CD14-positive monocyte (primary cell): Measurements from ENCODE around the gene LENG1. TPM values are rescaled to one million over a fixed set of nuclear protein-coding genes. Genes with fewer than 3 reads are reported as not detected.
"Not testable (repeated sequence)": the region's sequence is repeated elsewhere in the genome, so short reads cannot be mapped to it uniquely, and the experiment has no call there.

Source experiments
- DNase-seq, 3 donors: peaks; one replicate each; pipeline ENCODE4 v3.0.0-alpha.2; 2011 to 2022
- H2AFZ ChIP-seq: 2 replicates; pipeline ENCODE4 v1.6.0; 2012; ENCODE audit warnings: mild to moderate bottlenecking, low read depth, low read length, inconsistent platforms; ENCODE audit not compliant: insufficient read depth, poor library complexity, severe bottlenecking
- H3K27ac ChIP-seq, 2 donors: 1 replicate in 1 of 2; 2 replicates in 1 of 2; pipeline ENCODE4 v1.5.1; 2012 to 2013; ENCODE audit warnings: low read length in 2 of 2, control low read depth in 1 of 2, inconsistent platforms in 1 of 2, low read depth in 1 of 2, mild to moderate bottlenecking in 1 of 2
- H3K27me3 ChIP-seq, 2 donors: one replicate each; pipeline versions ENCODE4 v1.6.0 to v1.6.1; 2011 to 2013; ENCODE audit warnings: low read length in 2 of 2; ENCODE audit not compliant: control insufficient read depth in 2 of 2, insufficient read depth in 2 of 2
- H3K36me3 ChIP-seq, 2 donors: replicated peaks in 1 of 2; 1 replicate in 1 of 2; 2 replicates in 1 of 2; pipeline versions ENCODE4 v1.5.1 to v1.6.1; 2012 to 2013; ENCODE audit warnings: low read length in 2 of 2, control low read depth in 1 of 2, inconsistent platforms in 1 of 2, mild to moderate bottlenecking in 1 of 2; ENCODE audit not compliant: insufficient read depth in 2 of 2, control insufficient read depth in 1 of 2
- H3K4me1 ChIP-seq, 2 donors: 1 replicate in 1 of 2; 2 replicates in 1 of 2; pipeline versions ENCODE4 v1.5.1 to v1.6.1; 2012 to 2013; ENCODE audit warnings: low read length in 2 of 2, control low read depth in 1 of 2, inconsistent platforms in 1 of 2, mild to moderate bottlenecking in 1 of 2, moderate library complexity in 1 of 2; ENCODE audit not compliant: insufficient read depth in 2 of 2, control insufficient read depth in 1 of 2
- H3K4me2 ChIP-seq: replicated peaks from 2 replicates; pipeline ENCODE3; 2012; ENCODE audit warnings: low read length, moderate library complexity, mild to moderate bottlenecking; ENCODE audit not compliant: poor library complexity, severe bottlenecking; ENCODE audit errors: extremely low read depth
- H3K4me3 ChIP-seq, 3 experiments: fragments of 200-600 bp in 1 of 3; sonication (generic) in 1 of 3; replicated peaks in 1 of 3; 1 replicate in 2 of 3; 2 replicates in 1 of 3; pipeline ENCODE4 v1.5.1; 2011 to 2013; ENCODE audit warnings: low read length in 3 of 3, mild to moderate bottlenecking in 3 of 3, control low read depth in 2 of 3, low read depth in 2 of 3, inconsistent platforms in 1 of 3, moderate library complexity in 1 of 3
- H3K79me2 ChIP-seq: 2 replicates; pipeline ENCODE4 v1.6.0; 2012; ENCODE audit warnings: mild to moderate bottlenecking, control low read depth, inconsistent platforms, low read length, moderate library complexity; ENCODE audit not compliant: insufficient read depth
- H3K9ac ChIP-seq: 2 replicates; pipeline ENCODE4 v1.6.0; 2017; ENCODE audit warnings: low read length, mild to moderate bottlenecking; ENCODE audit not compliant: insufficient read depth, poor library complexity, severe bottlenecking
- H3K9me3 ChIP-seq, 2 donors: replicated peaks in 1 of 2; 1 replicate in 1 of 2; 2 replicates in 1 of 2; pipeline versions ENCODE4 v1.5.1 to v1.6.1; 2012 to 2013; ENCODE audit warnings: low read length in 2 of 2, control low read depth in 1 of 2; ENCODE audit not compliant: control insufficient read depth in 1 of 2, insufficient read depth in 1 of 2
- H4K20me1 ChIP-seq: 2 replicates; pipeline ENCODE4 v1.6.0; 2012; ENCODE audit warnings: mild to moderate bottlenecking, low read length, control low read depth, moderate library complexity; ENCODE audit not compliant: insufficient read depth
- H3K27ac Mint-ChIP-seq, 7 donors: one replicate each; pipeline ENCODE4 v1.8.0; 2020; ENCODE audit warnings: mild to moderate bottlenecking in 7 of 7, mixed read lengths in 7 of 7, moderate library complexity in 6 of 7, inconsistent platforms in 2 of 7
- H3K27me3 Mint-ChIP-seq, 3 donors: one replicate each; pipeline ENCODE4 v1.8.0; 2021 to 2022; ENCODE audit warnings: low read depth in 3 of 3, mild to moderate bottlenecking in 3 of 3, mixed read lengths in 3 of 3, moderate library complexity in 3 of 3, inconsistent platforms in 1 of 3
- H3K36me3 Mint-ChIP-seq, 2 donors: one replicate each; pipeline ENCODE4 v1.8.0; 2020; ENCODE audit warnings: mixed read lengths in 2 of 2, inconsistent platforms in 1 of 2, mild to moderate bottlenecking in 1 of 2
- H3K4me1 Mint-ChIP-seq: one replicate; pipeline ENCODE4 v1.8.0; 2020; ENCODE audit warnings: mild to moderate bottlenecking, mixed read lengths
- H3K4me3 Mint-ChIP-seq, 2 donors: one replicate each; pipeline ENCODE4 v1.8.0; 2020; ENCODE audit warnings: mild to moderate bottlenecking in 2 of 2, mixed read lengths in 2 of 2, moderate library complexity in 1 of 2
- H3K9me3 Mint-ChIP-seq, 7 donors: one replicate each; pipeline ENCODE4 v1.8.0; 2020 to 2022; ENCODE audit warnings: mixed read lengths in 7 of 7, mild to moderate bottlenecking in 6 of 7, moderate library complexity in 6 of 7, inconsistent platforms in 2 of 7
- WGBS: methylation state at CpG from one replicate; pipeline ENCODE4 v1.1.5; 2013; ENCODE audit warnings: missing lambda C conversion rate; ENCODE audit not compliant: insufficient coverage; 5-methylcytosine and 5-hydroxymethylcytosine counted together
- intact Hi-C, 2 donors: fragments of 100-400 bp; cut with micrococcal nuclease; formaldehyde crosslinking; loops; one replicate each; pipeline versions ENCODE4 v1.15.0 to v1.15.1; 2023
- polyA plus RNA-seq, 3 donors: library from polyadenylated mRNA; depleted of rRNA in 1 of 3; unstranded in 2 of 3; stranded (reverse) in 1 of 3; fragments of 300-500 nt in 2 of 3; fragments of >200 nt in 1 of 3; fragmentation: Illumina TruSeq in 2 of 3; gene quantifications; 1 replicate in 2 of 3; 2 replicates in 1 of 3; pipeline ENCODE4 v1.2.3, GENCODE V29; 2012 to 2021
- TF ChIP-seq, protein P1 (sequence below): fragments of 200-600 bp; IDR thresholded peaks from one replicate; pipeline ENCODE4 v1.8.0; 2022; ENCODE audit warnings: antibody characterized with exemption, mild to moderate bottlenecking

Gene LENG1
- polyA plus RNA-seq, 3 donors: 3.4 to 5.4 (median 4.2) TPM

DNA sequence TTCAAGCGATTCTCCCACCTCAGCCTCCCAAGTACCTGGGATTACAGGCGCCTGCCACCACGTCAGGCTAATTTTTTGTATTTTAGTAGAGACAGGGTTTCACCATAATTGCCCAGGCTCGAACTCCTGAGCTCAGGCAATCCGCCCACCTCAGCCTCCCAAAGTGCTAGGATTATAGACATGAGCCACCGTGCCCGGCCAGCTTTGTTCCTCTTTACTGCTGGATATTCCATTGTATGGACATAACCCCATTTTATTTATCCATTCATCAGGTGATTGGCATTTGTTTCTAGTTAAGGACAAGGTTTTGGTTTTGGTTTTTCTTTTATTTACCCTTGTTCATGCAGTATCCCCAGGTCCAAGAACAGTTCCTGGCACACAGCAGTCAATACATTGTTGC, 37.0 kb upstream of the LENG1 start:
- Histone ChIP-seq H3K9me3 (no peaks in the 10 kb centered on the region), H3K4me2 (no peak overlapping the region), H3K36me3 (peaks cover 24 to 49% of the 10 kb centered on the region in 2 donors), H3K9ac (no peak overlapping the region), H3K79me2 (peaks cover 39% of the 10 kb centered on the region), H3K27ac (no peak overlapping the region), H3K27me3 (no peaks in the 10 kb centered on the region), H2AFZ (no peak overlapping the region), H3K4me3 (no peak overlapping the region), H3K4me1 (peaks cover 27 to 29% of the 10 kb centered on the region in 2 donors), H4K20me1 (peaks cover 22% of the 10 kb centered on the region)
- TF ChIP-seq, protein P1, sequence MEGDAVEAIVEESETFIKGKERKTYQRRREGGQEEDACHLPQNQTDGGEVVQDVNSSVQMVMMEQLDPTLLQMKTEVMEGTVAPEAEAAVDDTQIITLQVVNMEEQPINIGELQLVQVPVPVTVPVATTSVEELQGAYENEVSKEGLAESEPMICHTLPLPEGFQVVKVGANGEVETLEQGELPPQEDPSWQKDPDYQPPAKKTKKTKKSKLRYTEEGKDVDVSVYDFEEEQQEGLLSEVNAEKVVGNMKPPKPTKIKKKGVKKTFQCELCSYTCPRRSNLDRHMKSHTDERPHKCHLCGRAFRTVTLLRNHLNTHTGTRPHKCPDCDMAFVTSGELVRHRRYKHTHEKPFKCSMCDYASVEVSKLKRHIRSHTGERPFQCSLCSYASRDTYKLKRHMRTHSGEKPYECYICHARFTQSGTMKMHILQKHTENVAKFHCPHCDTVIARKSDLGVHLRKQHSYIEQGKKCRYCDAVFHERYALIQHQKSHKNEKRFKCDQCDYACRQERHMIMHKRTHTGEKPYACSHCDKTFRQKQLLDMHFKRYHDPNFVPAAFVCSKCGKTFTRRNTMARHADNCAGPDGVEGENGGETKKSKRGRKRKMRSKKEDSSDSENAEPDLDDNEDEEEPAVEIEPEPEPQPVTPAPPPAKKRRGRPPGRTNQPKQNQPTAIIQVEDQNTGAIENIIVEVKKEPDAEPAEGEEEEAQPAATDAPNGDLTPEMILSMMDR: no peak
- intact Hi-C loops: loop anchor here (10.0 kb wide), 2 partner anchors 248 to 1458 kb away; partner anchors contain the start of genes LENG8 (in 1 of the 2) and U2AF2 (in 1 of the 2)
- no CpG with 5 or more reads among the region's 7 CpGs for WGBS
- H3K4me3 Mint-ChIP-seq: no peak overlapping the region
- peaks cover 0 to 4% (median 0%) of the 10 kb centered on the region in 7 donors for H3K9me3 Mint-ChIP-seq
- H3K4me1 Mint-ChIP-seq: peaks cover 26% of the 10 kb centered on the region
- no peak overlapping the region for H3K27ac Mint-ChIP-seq
- peaks cover 50 to 60% of the 10 kb centered on the region in 2 donors for H3K36me3 Mint-ChIP-seq
- DNase-seq: peak in 1 of 3 donors; percentile 78
- H3K27me3 Mint-ChIP-seq: peaks cover 0 to 1% (median 0%) of the 10 kb centered on the region in 3 donors

DNA sequence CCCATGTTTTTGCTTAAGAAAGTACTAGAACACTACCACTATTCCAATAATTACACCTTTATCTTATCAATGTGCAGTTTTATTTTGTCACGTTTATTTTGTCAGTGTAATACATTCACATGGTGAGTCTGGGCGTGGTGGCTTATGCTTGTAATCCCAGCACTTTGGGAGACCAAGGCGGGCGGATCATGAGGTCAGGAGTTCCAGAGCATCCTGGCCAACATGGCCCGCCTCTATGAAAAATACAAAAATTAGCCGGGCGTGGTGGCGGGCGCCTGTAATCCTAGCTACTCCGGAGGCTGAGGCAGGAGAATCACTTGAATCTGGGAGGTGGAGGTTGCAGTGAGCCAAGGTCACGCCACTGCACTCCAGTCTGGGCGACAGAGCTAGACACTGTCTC, 34.9 kb upstream of the LENG1 start:
- intact Hi-C loops: loop anchor here (10.0 kb wide), 2 partner anchors 250 to 1460 kb away; partner anchors contain the start of genes LENG8 (in 1 of the 2) and U2AF2 (in 1 of the 2)
- H3K4me1 Mint-ChIP-seq: peaks cover 23% of the 10 kb centered on the region
- DNase-seq, H3K9me3 ChIP-seq, H3K27me3 Mint-ChIP-seq, H3K4me3 Mint-ChIP-seq, H3K27ac ChIP-seq, H3K27ac Mint-ChIP-seq, H3K9ac ChIP-seq, H3K27me3 ChIP-seq, H3K9me3 Mint-ChIP-seq, H3K4me2 ChIP-seq, H2AFZ ChIP-seq, H3K4me3 ChIP-seq: not testable (repeated sequence)
- peaks cover 20 to 45% of the 10 kb centered on the region in 2 donors for H3K36me3 ChIP-seq
- peaks cover 41 to 54% of the 10 kb centered on the region in 2 donors for H3K36me3 Mint-ChIP-seq
- WGBS: 98% methylated on average over 4 of the region's 12 CpGs
- peaks cover 19 to 23% of the 10 kb centered on the region in 2 donors for H3K4me1 ChIP-seq
- H4K20me1 ChIP-seq: peaks cover 18% of the 10 kb centered on the region
- H3K79me2 ChIP-seq: peaks cover 27% of the 10 kb centered on the region
